ENCODE results near the gene TECPR1.

Gene TECPR1

GRCh38 chr7:98225913-98226614 is 26.0 kb downstream of the TECPR1 start:
- no peak for TF ChIP-seq CTCF (IDR thresholded peaks at IDR 0.05)
- Histone ChIP-seq H3K36me3 (peaks cover 14 to 94% (median 59%) of the 10 kb centered on the region in 3 donors), H3K27me3 (no peaks in the 10 kb centered on the region), H3K4me1 (no peaks in the 10 kb centered on the region), H3K4me3 (no peak overlapping the region), H3K9me3 (no peaks in the 10 kb centered on the region), H3K27ac (no peak overlapping the region)
- DNase-seq: no peak
- intact Hi-C loops (cut with DNase I; ENCODE audit: low total_unique reads): no loop called here

- peaks cover 21 to 94% (median 57%) of the 10 kb centered on the region in 3 donors for H3K36me3 ChIP-seq
- no peak for DNase-seq
- H3K27ac ChIP-seq: no peak overlapping the region
- intact Hi-C loops (cut with DNase I; ENCODE audit: low total_unique reads): no loop called here
- no peak overlapping the region for H3K4me3 ChIP-seq
- no peaks in the 10 kb centered on the region for H3K27me3 ChIP-seq
- H3K9me3 ChIP-seq: no peaks in the 10 kb centered on the region
- TF ChIP-seq CTCF (IDR thresholded peaks at IDR 0.05): no peak
- H3K4me1 ChIP-seq: no peaks in the 10 kb centered on the region
Observed at GRCh38 chr7:98224701-98225181, 27.3 kb downstream of the TECPR1 start.

GRCh38 chr7:98223898-98224700 is 27.9 kb downstream of the TECPR1 start:
- no peak for TF ChIP-seq CTCF (IDR thresholded peaks at IDR 0.05)
- H3K36me3 ChIP-seq: peaks cover 21 to 92% (median 51%) of the 10 kb centered on the region in 3 donors
- H3K4me1 ChIP-seq: no peaks in the 10 kb centered on the region
- H3K27me3 ChIP-seq: no peaks in the 10 kb centered on the region
- H3K9me3 ChIP-seq: no peaks in the 10 kb centered on the region
- no peak for DNase-seq
- no peak overlapping the region for H3K27ac ChIP-seq
- intact Hi-C loops (cut with DNase I; ENCODE audit: low total_unique reads): no loop called here
- H3K4me3 ChIP-seq: no peak overlapping the region

GRCh38 chr7:98223351-98223897 is 28.6 kb downstream of the TECPR1 start:
- intact Hi-C loops (cut with DNase I; ENCODE audit: low total_unique reads): no loop called here
- peaks cover 21 to 86% (median 51%) of the 10 kb centered on the region in 3 donors for H3K36me3 ChIP-seq
- H3K27me3 ChIP-seq: no peaks in the 10 kb centered on the region
- no peaks in the 10 kb centered on the region for H3K9me3 ChIP-seq
- H3K4me3 ChIP-seq: no peak overlapping the region
- no peak for DNase-seq
- no peak overlapping the region for H3K27ac ChIP-seq
- no peak for TF ChIP-seq CTCF (IDR thresholded peaks at IDR 0.05)
- H3K4me1 ChIP-seq: no peaks in the 10 kb centered on the region

- no peak overlapping the region for H3K4me3 ChIP-seq
- no peaks in the 10 kb centered on the region for H3K9me3 ChIP-seq
- peaks cover 21 to 85% (median 45%) of the 10 kb centered on the region in 3 donors for H3K36me3 ChIP-seq
- no peak for DNase-seq
- no peaks in the 10 kb centered on the region for H3K27me3 ChIP-seq
- no peaks in the 10 kb centered on the region for H3K4me1 ChIP-seq
- H3K27ac ChIP-seq: no peak overlapping the region
- TF ChIP-seq CTCF (IDR thresholded peaks at IDR 0.05): no peak
- intact Hi-C loops (cut with DNase I; ENCODE audit: low total_unique reads): no loop called here
Observed at GRCh38 chr7:98222533-98223195, 29.4 kb downstream of the TECPR1 start.

Measured in tibial artery (tissue), 4 donors.